ENCODE measurements around the gene LRRC56.

LRRC56 gene

GRCh38 chr11:545171-545570, 7.8 kb downstream of the LRRC56 start:
- 84 to 90% methylated on average over 9 to 11 of the region's 11 CpGs for WGBS, 2 experiments (ENCODE audit: insufficient coverage in 2 of 2)
- Histone ChIP-seq H3K4me1 (ENCODE audit: control insufficient read depth, insufficient read depth, low read length, poor library complexity, severe bottlenecking) (no peaks in the 10 kb centered on the region), H3K9me3 (ENCODE audit: control insufficient read depth, low read length) (no peaks in the 10 kb centered on the region)

DNA sequence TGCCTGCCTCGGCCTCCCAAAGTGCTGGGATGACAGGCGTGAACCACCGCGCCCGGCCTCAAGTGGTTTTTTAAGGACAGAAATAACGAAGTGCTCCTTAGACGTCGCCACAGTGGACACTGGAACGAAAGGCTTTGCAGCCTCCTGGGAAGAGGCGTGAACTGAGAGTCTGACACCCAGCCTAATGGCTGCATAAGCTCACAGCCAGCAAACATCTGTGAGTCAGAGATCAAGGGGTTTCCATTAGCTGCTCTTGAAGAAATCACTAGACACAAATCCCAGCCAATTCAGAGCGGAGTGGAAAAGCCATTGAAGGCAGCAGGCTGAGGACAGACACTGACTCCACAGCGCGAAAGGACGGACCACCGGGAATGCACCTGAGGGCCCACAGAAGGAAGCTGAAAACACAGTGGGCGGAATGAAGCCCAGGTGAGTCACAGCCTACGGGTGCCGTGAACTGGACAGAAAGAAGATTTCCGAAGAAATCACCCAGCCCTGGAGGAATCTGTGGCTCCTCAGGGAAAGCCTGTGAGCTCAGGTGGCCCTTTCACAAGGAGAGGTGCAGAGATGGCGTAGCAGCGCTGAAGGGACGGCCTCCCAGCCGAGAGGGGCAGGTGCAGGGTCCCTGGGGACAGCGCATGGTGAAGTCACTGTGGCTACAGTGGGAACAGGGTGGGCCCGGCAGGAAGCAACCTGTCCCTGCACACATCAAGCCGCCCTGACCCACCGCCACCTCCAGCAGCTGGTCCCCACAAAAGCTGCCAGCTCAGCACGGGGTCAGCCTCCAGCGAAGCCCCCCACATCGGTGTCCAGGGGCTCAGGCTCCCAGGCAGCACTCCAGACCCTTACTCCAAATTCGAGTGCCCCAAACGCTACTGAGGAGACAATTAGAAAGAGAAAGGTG, 11.6 kb downstream of the LRRC56 start:
- Histone ChIP-seq H3K36me3 (ENCODE audit: control insufficient read depth, insufficient read depth, low read length) (no peaks in the 10 kb centered on the region), H3K27ac (ENCODE audit: low read depth, low read length, severe bottlenecking) (no peak overlapping the region), H3K4me3 (ENCODE audit: extremely low read depth, insufficient read depth, low read length, poor library complexity, severe bottlenecking) (no peak overlapping the region), H3K4me1 (ENCODE audit: control insufficient read depth, insufficient read depth, low read length, poor library complexity, severe bottlenecking) (no peaks in the 10 kb centered on the region), H3K9me3 (ENCODE audit: control insufficient read depth, low read length) (no peaks in the 10 kb centered on the region)
- 88 to 89% methylated on average over 29 to 31 of the region's 32 CpGs for WGBS, 2 experiments (ENCODE audit: insufficient coverage in 2 of 2)

More at GRCh38 chr11:545171-545570, 7.8 kb downstream of the LRRC56 start:
- Histone ChIP-seq H3K36me3 (ENCODE audit: control insufficient read depth, insufficient read depth, low read length) (no peaks in the 10 kb centered on the region), H3K4me3 (ENCODE audit: extremely low read depth, insufficient read depth, low read length, poor library complexity, severe bottlenecking) (no peak overlapping the region), H3K27ac (ENCODE audit: low read depth, low read length, severe bottlenecking) (no peak overlapping the region)

DNA sequence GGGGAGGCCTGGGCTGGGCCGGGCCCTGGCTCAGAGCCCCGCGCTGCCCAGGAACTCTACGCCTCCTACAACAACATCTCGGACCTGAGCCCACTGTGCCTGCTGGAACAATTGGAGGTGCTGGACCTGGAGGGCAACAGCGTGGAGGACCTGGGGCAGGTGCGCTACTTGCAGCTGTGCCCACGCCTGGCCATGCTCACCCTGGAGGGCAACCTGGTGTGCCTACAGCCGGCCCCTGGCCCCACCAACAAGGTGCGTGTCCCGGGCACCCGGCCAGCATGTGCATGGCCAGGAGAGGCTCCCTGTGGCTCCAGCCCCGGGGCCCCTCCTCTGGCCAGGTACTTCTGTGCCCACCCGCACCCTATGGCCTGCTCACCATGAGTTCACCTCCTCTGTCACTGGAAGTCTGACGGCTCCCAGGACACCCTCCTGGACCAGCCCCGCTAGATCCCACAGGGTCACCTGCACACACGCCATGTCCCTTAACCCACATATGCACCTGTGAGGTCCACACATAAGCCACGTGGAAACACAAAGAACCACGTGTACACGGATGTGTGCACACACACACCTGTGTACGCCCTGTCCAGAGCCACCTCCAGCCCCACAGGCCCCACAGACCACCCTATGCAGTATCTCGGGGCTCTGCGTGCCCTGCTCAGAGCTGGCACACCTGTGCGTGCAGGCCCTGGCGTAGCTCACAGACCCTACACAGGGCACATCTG, 12.9 kb downstream of the LRRC56 start:
- Histone ChIP-seq H3K27ac (ENCODE audit: low read depth, low read length, severe bottlenecking) (no peak overlapping the region), H3K9me3 (ENCODE audit: control insufficient read depth, low read length) (no peaks in the 10 kb centered on the region), H3K36me3 (ENCODE audit: control insufficient read depth, insufficient read depth, low read length) (no peaks in the 10 kb centered on the region), H3K4me3 (ENCODE audit: extremely low read depth, insufficient read depth, low read length, poor library complexity, severe bottlenecking) (no peak overlapping the region), H3K4me1 (ENCODE audit: control insufficient read depth, insufficient read depth, low read length, poor library complexity, severe bottlenecking) (no peaks in the 10 kb centered on the region)
- WGBS, 2 experiments (ENCODE audit: insufficient coverage in 2 of 2): 93% methylated on average over 25 of the region's 25 CpGs

DNA sequence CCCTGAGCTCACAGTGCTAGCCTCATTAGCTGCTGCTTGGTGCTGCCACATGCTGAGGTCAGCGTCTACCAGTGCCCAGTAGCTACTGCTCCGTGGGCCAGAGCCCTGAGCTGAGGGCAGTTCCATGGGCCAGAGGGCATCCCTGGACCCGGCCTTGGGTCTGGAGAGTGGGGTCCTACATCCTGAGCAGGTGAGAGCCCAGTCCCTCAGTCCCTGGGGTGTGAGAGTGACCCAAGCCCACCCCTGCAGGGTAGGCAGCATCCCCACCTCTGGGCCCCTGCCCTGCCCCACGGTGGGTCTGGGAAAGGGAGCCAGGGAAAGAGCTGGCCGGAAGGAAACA, 13.4 kb downstream of the LRRC56 start:
- no peaks in the 10 kb centered on the region for H3K9me3 ChIP-seq (ENCODE audit: control insufficient read depth, low read length)
- no peaks in the 10 kb centered on the region for H3K4me1 ChIP-seq (ENCODE audit: control insufficient read depth, insufficient read depth, low read length, poor library complexity, severe bottlenecking)
- no peak overlapping the region for H3K4me3 ChIP-seq (ENCODE audit: extremely low read depth, insufficient read depth, low read length, poor library complexity, severe bottlenecking)
- no peak overlapping the region for H3K27ac ChIP-seq (ENCODE audit: low read depth, low read length, severe bottlenecking)
- WGBS, 2 experiments (ENCODE audit: insufficient coverage in 2 of 2): 89 to 97% methylated on average over 3 of the region's 5 CpGs
- H3K36me3 ChIP-seq (ENCODE audit: control insufficient read depth, insufficient read depth, low read length): no peaks in the 10 kb centered on the region

- Histone ChIP-seq H3K9me3 (ENCODE audit: control insufficient read depth, low read length) (no peaks in the 10 kb centered on the region), H3K4me3 (ENCODE audit: extremely low read depth, insufficient read depth, low read length, poor library complexity, severe bottlenecking) (no peak overlapping the region), H3K36me3 (ENCODE audit: control insufficient read depth, insufficient read depth, low read length) (no peaks in the 10 kb centered on the region), H3K4me1 (ENCODE audit: control insufficient read depth, insufficient read depth, low read length, poor library complexity, severe bottlenecking) (no peaks in the 10 kb centered on the region), H3K27ac (ENCODE audit: low read depth, low read length, severe bottlenecking) (no peak overlapping the region)
- 85 to 93% methylated on average over 12 of the region's 16 CpGs for WGBS, 2 experiments (ENCODE audit: insufficient coverage in 2 of 2)
Measured at GRCh38 chr11:551131-551530, 13.8 kb downstream of the LRRC56 start.

DNA sequence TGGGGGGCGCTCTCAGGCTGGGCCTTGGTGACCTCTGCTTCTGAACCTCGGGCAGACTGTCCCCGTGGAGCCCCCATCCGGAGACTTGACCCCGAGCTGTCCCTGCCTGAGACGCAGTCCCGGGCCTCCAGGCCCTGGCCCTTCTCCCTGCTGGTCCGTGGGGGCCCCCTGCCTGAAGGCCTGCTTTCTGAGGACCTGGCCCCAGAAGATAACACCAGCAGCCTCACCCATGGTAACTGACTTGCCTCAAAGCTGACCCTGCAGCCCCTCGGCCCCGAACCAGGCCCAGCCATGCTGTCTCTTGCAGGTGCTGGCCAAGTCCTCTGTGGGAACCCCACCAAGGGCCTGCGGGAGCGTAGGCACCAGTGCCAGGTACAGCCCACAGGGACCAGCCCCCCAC, 14.3 kb downstream of the LRRC56 start:
- Histone ChIP-seq H3K9me3 (ENCODE audit: control insufficient read depth, low read length) (no peaks in the 10 kb centered on the region), H3K27ac (ENCODE audit: low read depth, low read length, severe bottlenecking) (no peak overlapping the region), H3K4me3 (ENCODE audit: extremely low read depth, insufficient read depth, low read length, poor library complexity, severe bottlenecking) (no peak overlapping the region), H3K4me1 (ENCODE audit: control insufficient read depth, insufficient read depth, low read length, poor library complexity, severe bottlenecking) (no peaks in the 10 kb centered on the region), H3K36me3 (ENCODE audit: control insufficient read depth, insufficient read depth, low read length) (no peaks in the 10 kb centered on the region)
- 91 to 98% methylated on average over 5 to 11 of the region's 12 CpGs for WGBS, 2 experiments (ENCODE audit: insufficient coverage in 2 of 2)

DNA sequence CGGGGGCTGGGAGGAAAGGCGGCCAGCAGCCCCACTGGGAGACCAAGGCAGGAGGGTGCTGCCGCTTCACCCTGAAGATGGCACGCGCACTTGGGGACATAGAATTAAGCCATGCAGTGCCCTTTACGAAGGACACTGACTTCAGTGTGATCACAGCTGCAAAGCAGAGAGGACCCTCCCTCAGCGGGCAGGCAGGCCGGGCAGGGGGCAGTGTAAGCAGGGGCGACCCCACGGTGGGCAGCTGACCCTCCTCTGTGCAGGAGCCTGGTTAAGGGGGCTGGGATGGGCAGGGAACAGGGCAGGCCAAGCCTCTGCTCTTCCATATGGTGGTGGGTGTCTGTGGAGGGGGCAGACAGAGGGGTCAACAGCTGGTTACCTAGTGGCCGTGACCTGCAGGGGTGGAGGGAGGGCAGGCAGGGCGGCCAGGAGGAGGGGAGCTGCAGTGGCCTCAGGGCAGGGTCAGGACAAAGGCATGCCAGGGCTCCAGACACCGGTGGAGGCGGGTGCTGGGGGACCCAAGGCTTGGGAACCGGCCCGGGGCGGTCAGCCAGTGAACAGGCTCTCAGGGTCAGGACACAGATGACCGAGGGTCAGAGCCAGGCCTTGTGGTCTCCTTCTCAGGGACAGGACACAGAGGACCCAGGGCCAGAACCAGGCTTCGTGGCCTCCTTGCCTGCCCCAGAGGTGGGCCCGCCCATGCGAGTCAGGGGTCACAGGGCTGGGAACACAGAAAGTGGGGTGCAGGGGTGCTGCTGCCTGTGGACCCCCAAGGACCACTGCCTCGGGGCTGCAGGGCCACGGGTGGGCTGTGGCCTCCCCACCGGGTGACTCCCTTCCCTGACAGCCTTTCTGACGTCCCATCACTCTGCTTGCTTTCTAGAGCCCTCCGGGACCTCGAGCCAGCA, 16.0 kb downstream of the LRRC56 start:
- H3K4me1 ChIP-seq (ENCODE audit: control insufficient read depth, insufficient read depth, low read length, poor library complexity, severe bottlenecking): no peaks in the 10 kb centered on the region
- WGBS, 2 experiments (ENCODE audit: insufficient coverage in 2 of 2): 89 to 90% methylated on average over 21 to 27 of the region's 27 CpGs
- no peaks in the 10 kb centered on the region for H3K36me3 ChIP-seq (ENCODE audit: control insufficient read depth, insufficient read depth, low read length)
- no peaks in the 10 kb centered on the region for H3K9me3 ChIP-seq (ENCODE audit: control insufficient read depth, low read length)
- H3K4me3 ChIP-seq (ENCODE audit: extremely low read depth, insufficient read depth, low read length, poor library complexity, severe bottlenecking): no peak overlapping the region
- no peak overlapping the region for H3K27ac ChIP-seq (ENCODE audit: low read depth, low read length, severe bottlenecking)

DNA sequence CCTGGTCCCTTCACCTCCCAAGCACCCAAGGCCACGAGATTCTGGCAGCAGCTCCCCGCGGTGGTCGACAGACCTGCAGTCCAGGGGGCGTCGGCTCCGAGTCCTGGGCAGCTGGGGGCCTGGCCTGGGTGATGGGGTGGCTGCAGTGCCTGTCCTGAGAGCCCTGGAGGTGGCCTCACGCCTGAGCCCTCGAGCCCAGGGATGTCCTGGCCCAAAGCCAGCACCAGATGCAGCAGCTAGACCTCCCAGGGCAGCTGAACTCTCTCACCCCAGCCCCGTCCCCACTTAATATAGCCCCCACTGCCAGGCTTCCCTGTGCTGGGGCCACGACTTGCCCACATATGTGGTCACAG, 16.6 kb downstream of the LRRC56 start:
- Histone ChIP-seq H3K36me3 (ENCODE audit: control insufficient read depth, insufficient read depth, low read length) (no peaks in the 10 kb centered on the region), H3K27ac (ENCODE audit: low read depth, low read length, severe bottlenecking) (no peak overlapping the region), H3K4me1 (ENCODE audit: control insufficient read depth, insufficient read depth, low read length, poor library complexity, severe bottlenecking) (no peaks in the 10 kb centered on the region), H3K4me3 (ENCODE audit: extremely low read depth, insufficient read depth, low read length, poor library complexity, severe bottlenecking) (no peak overlapping the region), H3K9me3 (ENCODE audit: control insufficient read depth, low read length) (no peaks in the 10 kb centered on the region)
- 75 to 86% methylated on average over 7 to 9 of the region's 11 CpGs for WGBS, 2 experiments (ENCODE audit: insufficient coverage in 2 of 2)

- WGBS, 2 experiments (ENCODE audit: insufficient coverage in 2 of 2): 18 to 22% methylated on average over 25 to 31 of the region's 60 CpGs
- no peaks in the 10 kb centered on the region for H3K36me3 ChIP-seq (ENCODE audit: control insufficient read depth, insufficient read depth, low read length)
- no peaks in the 10 kb centered on the region for H3K9me3 ChIP-seq (ENCODE audit: control insufficient read depth, low read length)
- H3K4me3 ChIP-seq (ENCODE audit: extremely low read depth, insufficient read depth, low read length, poor library complexity, severe bottlenecking): no peak overlapping the region
- no peaks in the 10 kb centered on the region for H3K4me1 ChIP-seq (ENCODE audit: control insufficient read depth, insufficient read depth, low read length, poor library complexity, severe bottlenecking)
- H3K27ac ChIP-seq (ENCODE audit: low read depth, low read length, severe bottlenecking): no peak overlapping the region
Measured at GRCh38 chr11:554428-555226, 17.3 kb downstream of the LRRC56 start.

DNA sequence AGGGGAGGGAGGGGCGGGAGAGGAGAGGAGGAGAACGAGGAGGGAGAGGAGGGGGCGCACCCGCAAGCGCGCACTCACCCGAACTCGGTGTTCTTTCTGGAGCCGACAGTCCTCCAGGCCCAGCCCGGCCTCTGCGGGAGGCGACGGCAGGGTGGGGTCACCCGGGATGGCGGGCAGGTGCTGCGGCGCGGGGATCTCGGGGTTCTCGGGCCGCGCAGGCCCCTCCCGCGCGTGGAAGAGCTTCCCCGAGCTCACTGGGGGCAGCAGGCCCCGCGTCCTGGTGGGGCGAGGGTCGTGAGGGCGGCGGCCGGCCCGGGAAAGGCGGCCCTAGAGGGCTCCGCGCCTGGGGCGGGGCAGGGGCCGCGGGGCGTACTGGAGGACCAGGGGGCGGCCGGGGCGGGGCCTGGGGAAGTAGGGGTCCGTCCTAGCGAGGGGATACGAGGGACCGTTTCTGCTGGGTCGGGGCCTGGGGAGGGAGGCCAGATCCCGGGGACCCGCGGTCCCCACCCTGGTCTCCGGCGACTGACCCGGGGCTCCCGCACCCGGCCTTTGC, 18.0 kb downstream of the LRRC56 start:
- H3K4me1 ChIP-seq (ENCODE audit: control insufficient read depth, insufficient read depth, low read length, poor library complexity, severe bottlenecking): no peaks in the 10 kb centered on the region
- no peaks in the 10 kb centered on the region for H3K36me3 ChIP-seq (ENCODE audit: control insufficient read depth, insufficient read depth, low read length)
- 1 to 3% methylated on average over 33 to 46 of the region's 57 CpGs for WGBS, 2 experiments (ENCODE audit: insufficient coverage in 2 of 2)
- peak overlapping the region; percentile 30 for H3K4me3 ChIP-seq (ENCODE audit: extremely low read depth, insufficient read depth, low read length, poor library complexity, severe bottlenecking)
- no peaks in the 10 kb centered on the region for H3K9me3 ChIP-seq (ENCODE audit: control insufficient read depth, low read length)
- no peak overlapping the region for H3K27ac ChIP-seq (ENCODE audit: low read depth, low read length, severe bottlenecking)
